ENCODE results near the gene NUP188.

Gene NUP188

DNA sequence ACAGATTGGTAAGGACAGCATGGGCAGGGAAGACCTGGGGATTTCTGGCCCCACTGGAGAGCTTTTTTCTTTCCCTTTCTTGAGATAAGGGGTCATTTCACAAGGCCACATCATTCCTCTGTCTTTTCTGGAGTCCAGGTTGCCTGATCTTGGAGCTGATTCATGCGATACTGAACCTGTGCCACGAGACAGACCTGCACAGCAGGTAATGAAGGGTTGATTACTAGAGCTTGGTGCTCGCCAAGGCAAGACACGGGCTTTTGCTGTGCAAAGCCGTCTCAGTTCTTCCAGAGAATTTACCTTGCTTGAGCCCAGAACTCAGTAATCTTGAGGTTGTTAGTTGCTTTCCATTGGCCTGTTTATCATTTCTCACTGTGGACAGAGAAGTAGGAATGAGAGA lies 39.2 kb downstream of the NUP188 start:
- no peak overlapping the region for H3K27ac ChIP-seq
- H3K4me1 ChIP-seq (ENCODE audit: control insufficient read depth in 1 of 2, insufficient read depth in 1 of 2, low read depth in 1 of 2, low read length in 1 of 2): no peaks in the 10 kb centered on the region
- peaks cover 91% of the 10 kb centered on the region for H3K36me3 ChIP-seq

DNA sequence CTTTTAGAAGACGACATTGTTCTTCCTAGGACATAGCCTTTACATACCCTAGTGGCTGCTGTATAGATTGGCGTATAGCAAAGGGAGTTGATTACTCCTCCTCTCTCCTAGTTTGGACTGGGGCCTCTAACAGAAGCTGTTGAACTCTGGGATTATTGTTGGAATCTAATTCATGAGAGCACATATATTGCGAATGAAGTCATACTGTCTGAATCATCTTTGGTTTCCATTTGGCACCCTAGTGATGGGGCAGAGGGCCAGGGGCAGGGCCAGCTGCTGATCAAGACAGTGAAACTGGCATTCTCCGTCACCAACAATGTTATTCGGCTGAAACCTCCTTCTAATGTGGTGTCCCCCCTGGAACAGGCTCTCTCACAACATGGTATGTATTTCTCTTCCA lies 40.3 kb downstream of the NUP188 start:
- Histone ChIP-seq H3K4me3 (ENCODE audit: low read depth in 1 of 2, low read length in 1 of 2) (no peak overlapping the region), H3K27ac (no peak overlapping the region), H3K27me3 (no peaks in the 10 kb centered on the region), H3K36me3 (peaks cover 88% of the 10 kb centered on the region), H3K4me1 (ENCODE audit: control insufficient read depth in 1 of 2, insufficient read depth in 1 of 2, low read depth in 1 of 2, low read length in 1 of 2) (no peaks in the 10 kb centered on the region), H3K9me3 (no peaks in the 10 kb centered on the region)
- TF ChIP-seq CTCF (IDR thresholded peaks at IDR 0.05): no peak

More for the DNA sequence above, 39.2 kb downstream of the NUP188 start:
- TF ChIP-seq CTCF (IDR thresholded peaks at IDR 0.05): no peak
- Histone ChIP-seq H3K9me3 (no peaks in the 10 kb centered on the region), H3K4me3 (ENCODE audit: low read depth in 1 of 2, low read length in 1 of 2) (no peak overlapping the region), H3K27me3 (no peaks in the 10 kb centered on the region)

DNA sequence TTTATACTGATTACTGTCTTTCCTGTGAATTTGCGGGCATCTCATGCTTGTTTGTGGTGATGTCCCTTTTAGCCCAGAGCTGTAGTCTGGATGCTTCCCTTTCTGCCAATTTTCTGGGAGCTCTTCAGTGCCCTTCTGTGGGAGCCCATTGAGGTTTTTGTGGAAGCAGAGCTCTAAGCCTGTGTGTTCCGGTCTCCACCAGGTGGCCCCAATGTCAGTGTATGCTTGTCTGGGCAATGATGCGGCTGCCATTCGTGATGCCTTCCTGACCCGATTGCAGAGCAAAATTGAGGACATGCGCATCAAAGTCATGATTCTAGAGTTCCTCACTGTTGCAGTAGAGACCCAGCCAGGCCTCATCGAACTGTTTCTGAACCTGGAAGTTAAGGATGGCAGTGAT lies 45.5 kb downstream of the NUP188 start:
- H3K36me3 ChIP-seq: peaks cover 89% of the 10 kb centered on the region
- H3K27ac ChIP-seq: no peak overlapping the region
- no peak for TF ChIP-seq CTCF (IDR thresholded peaks at IDR 0.05)
- H3K4me1 ChIP-seq (ENCODE audit: control insufficient read depth in 1 of 2, insufficient read depth in 1 of 2, low read depth in 1 of 2, low read length in 1 of 2): no peaks in the 10 kb centered on the region
- no peak overlapping the region for H3K4me3 ChIP-seq (ENCODE audit: low read depth in 1 of 2, low read length in 1 of 2)
- H3K9me3 ChIP-seq: no peaks in the 10 kb centered on the region
- H3K27me3 ChIP-seq: no peaks in the 10 kb centered on the region

GRCh38 chr9:128995791-128996190 lies 48.3 kb downstream of the NUP188 start:
- no peaks in the 10 kb centered on the region for H3K4me1 ChIP-seq (ENCODE audit: control insufficient read depth in 1 of 2, insufficient read depth in 1 of 2, low read depth in 1 of 2, low read length in 1 of 2)
- H3K9me3 ChIP-seq: no peaks in the 10 kb centered on the region
- no peak overlapping the region for H3K4me3 ChIP-seq (ENCODE audit: low read depth in 1 of 2, low read length in 1 of 2)
- no peak overlapping the region for H3K27ac ChIP-seq
- H3K36me3 ChIP-seq: peaks cover 92% of the 10 kb centered on the region
- no peak for TF ChIP-seq CTCF (IDR thresholded peaks at IDR 0.05)
- no peaks in the 10 kb centered on the region for H3K27me3 ChIP-seq

DNA sequence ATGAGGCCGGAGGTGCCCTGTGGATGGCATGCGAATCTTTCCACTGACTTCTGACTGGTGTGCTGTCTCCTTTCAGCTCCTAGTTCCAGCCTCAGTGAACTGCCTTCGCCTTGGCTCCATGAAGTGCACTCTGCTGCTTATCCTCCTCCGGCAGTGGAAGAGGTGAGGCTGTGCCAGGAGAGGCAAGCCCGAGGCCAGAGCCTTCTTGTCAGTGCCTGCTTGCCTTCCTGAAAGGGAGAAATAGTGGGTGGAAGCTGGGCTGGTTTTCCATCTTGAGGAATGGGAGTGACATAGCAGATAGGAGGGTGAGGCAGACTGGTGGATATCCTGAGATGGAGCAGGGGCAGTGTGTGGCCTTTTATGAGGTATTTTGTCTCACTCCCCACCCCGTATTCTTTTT lies 51.0 kb downstream of the NUP188 start:
- TF ChIP-seq CTCF (IDR thresholded peaks at IDR 0.05): no peak
- no peak overlapping the region for H3K4me3 ChIP-seq (ENCODE audit: low read depth in 1 of 2, low read length in 1 of 2)
- no peaks in the 10 kb centered on the region for H3K9me3 ChIP-seq
- H3K27ac ChIP-seq: no peak overlapping the region
- H3K27me3 ChIP-seq: no peaks in the 10 kb centered on the region
- peaks cover 14 to 17% of the 10 kb centered on the region in 2 experiments for H3K4me1 ChIP-seq (ENCODE audit: control insufficient read depth in 1 of 2, insufficient read depth in 1 of 2, low read depth in 1 of 2, low read length in 1 of 2)
- H3K36me3 ChIP-seq: peaks cover 83% of the 10 kb centered on the region
